CD4-positive, alpha-beta T cell treated with Interleukin-1 beta for 1 hour (primary cell): ENCODE measurements around the gene PACSIN3.

Source experiments
- DNase-seq, 2 donors: peaks; one replicate each; pipeline ENCODE4 v3.0.0-alpha.2; 2020 to 2022

PACSIN3 gene

GRCh38 chr11:47152126-47152952 lies 33.9 kb downstream of the PACSIN3 start:
- DNase-seq = no peak

- DNase-seq = no peak
Measured at GRCh38 chr11:47149782-47150181, 36.5 kb downstream of the PACSIN3 start.

GRCh38 chr11:47148903-47149531 lies 37.2 kb downstream of the PACSIN3 start:
- no peak for DNase-seq

- DNase-seq = no peak
Measured at GRCh38 chr11:47148270-47148669, 38.0 kb downstream of the PACSIN3 start.

GRCh38 chr11:47147681-47148080 lies 38.6 kb downstream of the PACSIN3 start:
- no peak for DNase-seq

- DNase-seq = no peak
Measured at GRCh38 chr11:47147250-47147649, 39.0 kb downstream of the PACSIN3 start.

GRCh38 chr11:47144541-47144940 lies 41.7 kb downstream of the PACSIN3 start:
- DNase-seq = no peak

GRCh38 chr11:47143322-47143721 lies 42.9 kb downstream of the PACSIN3 start:
- no peak for DNase-seq

- DNase-seq = no peak
Measured at GRCh38 chr11:47139878-47140277, 46.4 kb downstream of the PACSIN3 start.

GRCh38 chr11:47137476-47137875 lies 48.8 kb downstream of the PACSIN3 start:
- DNase-seq = no peak

- no peak for DNase-seq
Measured at GRCh38 chr11:47136921-47137320, 49.3 kb downstream of the PACSIN3 start.

- DNase-seq = no peak
Measured at GRCh38 chr11:47136327-47136726, 49.9 kb downstream of the PACSIN3 start.

GRCh38 chr11:47132981-47133380 lies 53.3 kb downstream of the PACSIN3 start:
- DNase-seq = no peak

- DNase-seq = no peak
Measured at GRCh38 chr11:47132490-47132889, 53.7 kb downstream of the PACSIN3 start.

GRCh38 chr11:47131136-47131535 lies 55.1 kb downstream of the PACSIN3 start:
- DNase-seq = no peak

- no peak for DNase-seq
Measured at GRCh38 chr11:47130543-47130942, 55.7 kb downstream of the PACSIN3 start.
